H9 (cell line): ENCODE results near the gene ACADS. TPM values are rescaled to one million over a fixed set of nuclear protein-coding genes. Genes with fewer than 3 reads are reported as not detected.

Source experiments
- DNase-seq: peaks from one replicate; pipeline ENCODE4 v3.0.0-alpha.2; 2017
- H2AFZ ChIP-seq: one replicate; pipeline ENCODE4 v1.6.1; 2013; ENCODE audit warnings: mild to moderate bottlenecking, low read length, control low read depth, moderate library complexity
- H2AK5ac ChIP-seq: 2 replicates; pipeline ENCODE4 v1.6.1; 2013; ENCODE audit warnings: low read length, control low read depth, mixed read lengths; ENCODE audit not compliant: insufficient read length
- H2BK120ac ChIP-seq: one replicate; pipeline ENCODE4 v1.6.1; 2013; ENCODE audit warnings: low read depth, mild to moderate bottlenecking, low read length, control low read depth, inconsistent platforms; ENCODE audit not compliant: poor library complexity, severe bottlenecking
- H2BK12ac ChIP-seq: 2 replicates; pipeline ENCODE4 v1.6.1; 2013; ENCODE audit warnings: low read length, control low read depth, mixed read lengths, low read depth; ENCODE audit not compliant: insufficient read length
- H2BK15ac ChIP-seq: 2 replicates; pipeline ENCODE4 v1.6.1; 2013; ENCODE audit warnings: low read depth, low read length, control low read depth
- H2BK20ac ChIP-seq: one replicate; pipeline ENCODE4 v1.6.1; 2013; ENCODE audit warnings: low read depth, mild to moderate bottlenecking, low read length, control low read depth, inconsistent platforms; ENCODE audit not compliant: poor library complexity, severe bottlenecking
- H2BK5ac ChIP-seq: 2 replicates; pipeline ENCODE4 v1.6.1; 2013; ENCODE audit warnings: low read length, control low read depth, mixed read lengths; ENCODE audit not compliant: insufficient read length
- H3K14ac ChIP-seq: 2 replicates; pipeline ENCODE4 v1.6.1; 2013; ENCODE audit warnings: low read length, control low read depth; ENCODE audit not compliant: insufficient read depth
- H3K18ac ChIP-seq: 2 replicates; pipeline ENCODE4 v1.6.1; 2013; ENCODE audit warnings: low read depth, mild to moderate bottlenecking, mixed read lengths, low read length, control low read depth; ENCODE audit not compliant: insufficient read length
- H3K23ac ChIP-seq: 2 replicates; pipeline ENCODE4 v1.6.1; 2013; ENCODE audit warnings: low read length, control low read depth, mixed read lengths, low read depth; ENCODE audit not compliant: insufficient read length
- H3K23me2 ChIP-seq: 2 replicates; pipeline ENCODE4 v1.6.1; 2013; ENCODE audit warnings: low read depth, mild to moderate bottlenecking, mixed read lengths, low read length, control low read depth; ENCODE audit not compliant: insufficient read length, poor library complexity, severe bottlenecking
- H3K27ac ChIP-seq: 2 replicates; pipeline ENCODE4 v1.5.1; 2013; ENCODE audit warnings: low read length, control low read depth, mixed read lengths, low read depth; ENCODE audit not compliant: insufficient read length
- H3K27me3 ChIP-seq: 2 replicates; pipeline ENCODE4 v1.6.1; 2013; ENCODE audit warnings: low read length, control low read depth, inconsistent platforms; ENCODE audit not compliant: insufficient read depth
- H3K4ac ChIP-seq: 2 replicates; pipeline ENCODE4 v1.6.1; 2013; ENCODE audit warnings: low read depth, mild to moderate bottlenecking, control low read depth, inconsistent platforms, low read length, moderate library complexity
- H3K4me1 ChIP-seq: 2 replicates; pipeline ENCODE4 v1.6.1; 2013; ENCODE audit warnings: low read length, control low read depth, inconsistent platforms; ENCODE audit not compliant: insufficient read depth
- H3K4me2 ChIP-seq: 2 replicates; pipeline ENCODE4 v1.6.1; 2013; ENCODE audit warnings: low read length, control low read depth, mixed read lengths; ENCODE audit not compliant: insufficient read length, insufficient read depth
- H3K56ac ChIP-seq: 2 replicates; pipeline ENCODE4 v1.6.1; 2013; ENCODE audit warnings: low read depth, mild to moderate bottlenecking, mixed read lengths, low read length, control low read depth; ENCODE audit not compliant: insufficient read length
- H3K79me1 ChIP-seq: 2 replicates; pipeline ENCODE4 v1.6.1; 2013; ENCODE audit warnings: low read depth, mild to moderate bottlenecking, moderate library complexity, low read length, control low read depth, inconsistent platforms; ENCODE audit not compliant: insufficient read depth, poor library complexity, severe bottlenecking
- H3K79me2 ChIP-seq: 2 replicates; pipeline ENCODE4 v1.6.1; 2013; ENCODE audit warnings: low read length, control low read depth, inconsistent platforms; ENCODE audit not compliant: insufficient read depth
- H3K9ac ChIP-seq: 2 replicates; pipeline ENCODE4 v1.6.1; 2013; ENCODE audit warnings: low read length, control low read depth, mixed read lengths; ENCODE audit not compliant: insufficient read length; ENCODE audit errors: extremely low read depth
- H3K9me3 ChIP-seq: one replicate; pipeline ENCODE4 v1.6.1; 2013; ENCODE audit warnings: low read depth, low read length, inconsistent platforms; ENCODE audit not compliant: control insufficient read depth
- H3T11ph ChIP-seq: one replicate; pipeline ENCODE4 v1.6.1; 2013; ENCODE audit warnings: mild to moderate bottlenecking, low read length, control low read depth, inconsistent platforms
- H4K20me1 ChIP-seq: one replicate; pipeline ENCODE4 v1.6.1; 2013; ENCODE audit not compliant: control insufficient read depth, insufficient read length, insufficient read depth
- H4K5ac ChIP-seq: 2 replicates; pipeline ENCODE4 v1.6.1; 2013; ENCODE audit warnings: low read depth, mild to moderate bottlenecking, mixed read lengths, low read length, control low read depth; ENCODE audit not compliant: insufficient read length
- H4K8ac ChIP-seq: replicated peaks from 2 replicates; pipeline ENCODE4 v1.6.1; 2013; ENCODE audit warnings: low read length, control low read depth, mixed read lengths, low read depth; ENCODE audit not compliant: insufficient read length
- H4K91ac ChIP-seq: 2 replicates; pipeline ENCODE4 v1.6.1; 2013; ENCODE audit warnings: low read depth, mild to moderate bottlenecking, moderate library complexity, mixed read lengths, low read length, control low read depth; ENCODE audit not compliant: insufficient read length
- H3K27ac Mint-ChIP-seq, 3 experiments: 2 replicates in 2 of 3; 3 replicates in 1 of 3; pipeline ENCODE4 v1.8.0; 2020 to 2021; ENCODE audit warnings: mixed read lengths in 3 of 3, mild to moderate bottlenecking in 1 of 3, moderate library complexity in 1 of 3
- H3K27me3 Mint-ChIP-seq: 2 replicates; pipeline ENCODE4 v1.8.0; 2021; ENCODE audit warnings: low read depth, mild to moderate bottlenecking, moderate library complexity, mixed read lengths
- H3K36me3 Mint-ChIP-seq, 3 experiments: 2 replicates in 2 of 3; 3 replicates in 1 of 3; pipeline ENCODE4 v1.8.0; 2020 to 2021; ENCODE audit warnings: low read depth in 3 of 3, mixed read lengths in 3 of 3; ENCODE audit not compliant: insufficient read depth in 1 of 3
- H3K4me1 Mint-ChIP-seq, 2 experiments: 2 replicates each; pipeline ENCODE4 v1.8.0; 2020; ENCODE audit warnings: mixed read lengths in 2 of 2
- H3K4me3 Mint-ChIP-seq, 2 experiments: 2 replicates in 1 of 2; 3 replicates in 1 of 2; pipeline ENCODE4 v1.8.0; 2020 to 2021; ENCODE audit warnings: mild to moderate bottlenecking in 2 of 2, mixed read lengths in 2 of 2, moderate library complexity in 1 of 2
- H3K9me3 Mint-ChIP-seq, 2 experiments: 2 replicates in 1 of 2; 3 replicates in 1 of 2; pipeline ENCODE4 v1.8.0; 2020; ENCODE audit warnings: mild to moderate bottlenecking in 2 of 2, mixed read lengths in 2 of 2, moderate library complexity in 1 of 2
- WGBS: extraction: QIAGEN DNeasy Blood & Tissue Kit; methylation state at CpG from one replicate; pipeline ENCODE4 v1.1.7; 2013; ENCODE audit warnings: missing lambda C conversion rate, low lambda C conversion rate, mixed read lengths; ENCODE audit not compliant: insufficient read length; ENCODE audit errors: extremely low coverage; 5-methylcytosine and 5-hydroxymethylcytosine counted together
- total RNA-seq: library from RNA; stranded (reverse); gene quantifications from 2 replicates; pipeline ENCODE4 v1.2.1, GENCODE V29; 2021
- TF ChIP-seq, protein P1 (sequence below): fragments of 200-600 bp; sonication (generic); conservative IDR thresholded peaks from 3 replicates; pipeline ENCODE4 v1.8.0; 2021; ENCODE audit warnings: antibody characterized with exemption, mild to moderate bottlenecking

Gene ACADS
- total RNA-seq, 1 experiment from 2014 or later, result 8.3 TPM

- Histone ChIP-seq H4K5ac (no peak overlapping the region), H3K9me3 (no peaks in the 10 kb centered on the region), H3K27ac (no peak overlapping the region), H2BK5ac (no peak overlapping the region), H3K23me2 (no peaks in the 10 kb centered on the region), H4K91ac (no peak overlapping the region), H3K4me2 (no peak overlapping the region), H3K4me1 (no peaks in the 10 kb centered on the region), H2BK12ac (no peak overlapping the region), H3K79me1 (no peaks in the 10 kb centered on the region), H3K56ac (no peak overlapping the region), H3T11ph (no peak overlapping the region), H2AK5ac (no peak overlapping the region), H3K9ac (no peak overlapping the region), H4K20me1 (no peaks in the 10 kb centered on the region), H2AFZ (no peak overlapping the region), H3K23ac (no peak overlapping the region), H2BK120ac (no peak overlapping the region), H3K4ac (no peak overlapping the region), H4K8ac (no peak overlapping the region), H3K79me2 (no peaks in the 10 kb centered on the region), H3K14ac (no peak overlapping the region), H2BK15ac (no peak overlapping the region; the same call in 1 of the 2 replicates), H3K27me3 (no peaks in the 10 kb centered on the region), H2BK20ac (no peak overlapping the region), H3K18ac (no peak overlapping the region)
- no peaks in the 10 kb centered on the region for H3K27me3 Mint-ChIP-seq
- peaks cover 2 to 6% (median 6%) of the 10 kb centered on the region in 3 experiments; a peak in 4 of 7 replicates for H3K36me3 Mint-ChIP-seq
- TF ChIP-seq, protein P1, sequence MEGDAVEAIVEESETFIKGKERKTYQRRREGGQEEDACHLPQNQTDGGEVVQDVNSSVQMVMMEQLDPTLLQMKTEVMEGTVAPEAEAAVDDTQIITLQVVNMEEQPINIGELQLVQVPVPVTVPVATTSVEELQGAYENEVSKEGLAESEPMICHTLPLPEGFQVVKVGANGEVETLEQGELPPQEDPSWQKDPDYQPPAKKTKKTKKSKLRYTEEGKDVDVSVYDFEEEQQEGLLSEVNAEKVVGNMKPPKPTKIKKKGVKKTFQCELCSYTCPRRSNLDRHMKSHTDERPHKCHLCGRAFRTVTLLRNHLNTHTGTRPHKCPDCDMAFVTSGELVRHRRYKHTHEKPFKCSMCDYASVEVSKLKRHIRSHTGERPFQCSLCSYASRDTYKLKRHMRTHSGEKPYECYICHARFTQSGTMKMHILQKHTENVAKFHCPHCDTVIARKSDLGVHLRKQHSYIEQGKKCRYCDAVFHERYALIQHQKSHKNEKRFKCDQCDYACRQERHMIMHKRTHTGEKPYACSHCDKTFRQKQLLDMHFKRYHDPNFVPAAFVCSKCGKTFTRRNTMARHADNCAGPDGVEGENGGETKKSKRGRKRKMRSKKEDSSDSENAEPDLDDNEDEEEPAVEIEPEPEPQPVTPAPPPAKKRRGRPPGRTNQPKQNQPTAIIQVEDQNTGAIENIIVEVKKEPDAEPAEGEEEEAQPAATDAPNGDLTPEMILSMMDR, result no peak
- no peak for DNase-seq
- no peak overlapping the region for H3K4me3 Mint-ChIP-seq
- H3K4me1 Mint-ChIP-seq, result no peaks in the 10 kb centered on the region
- H3K27ac Mint-ChIP-seq, result peak overlapping the region in 1 of 3 experiments; percentile 95; a peak in 1 of 7 replicates
- peaks cover 2% of the 10 kb centered on the region in 2 experiments; a peak in 2 of 5 replicates for H3K9me3 Mint-ChIP-seq
- no CpG with 5 or more reads among the region's 31 CpGs for WGBS
Measured at GRCh38 chr12:120738252-120739030, 12.8 kb downstream of the ACADS start.
